Measurements from ENCODE around the gene PDCD4. TPM values are rescaled to one million over a fixed set of nuclear protein-coding genes. Genes with fewer than 3 reads are reported as not detected.

The PDCD4 gene
- total and polyA plus RNA-seq, 2 of the 13 experiments (the other 11 are each of a cell fraction or from before 2014, with no cell fraction given), result 22.8 to 56.2 TPM

- no peak for TF ChIP-seq ATF3 (CRISPR knock-in tag; IDR thresholded peaks at IDR 0.05)
- no peak for TF ChIP-seq ZNF30 (CRISPR knock-in tag; IDR thresholded peaks at IDR 0.05)
- TF ChIP-seq HES4 (CRISPR knock-in tag; IDR thresholded peaks at IDR 0.05; ENCODE audit: borderline replicate concordance), result 0 out of 2 replicates have a peak, but pooled peaks have one; percentile 35
- TF ChIP-seq PITX1 (CRISPR knock-in tag; IDR thresholded peaks at IDR 0.05), result no peak
- TF ChIP-seq NFYC (CRISPR knock-in tag; IDR thresholded peaks at IDR 0.05), result peak; percentile 86
- 0 out of 2 replicates have a peak, but pooled peaks have one; percentile 55 for TF ChIP-seq SALL2 (CRISPR knock-in tag; IDR thresholded peaks at IDR 0.05)
- 0 out of 2 replicates have a peak, but pooled peaks have one; percentile 60 for TF ChIP-seq HINFP (CRISPR knock-in tag; IDR thresholded peaks at IDR 0.05; ENCODE audit: low read depth)
- TF ChIP-seq XBP1 (CRISPR knock-in tag; IDR thresholded peaks at IDR 0.05), result no peak
- peak; percentile 27; the same call in 1 of the 2 replicates for TF ChIP-seq ZMYM3 (CRISPR knock-in tag; IDR thresholded peaks at IDR 0.05)
- TF ChIP-seq ZNF281 (CRISPR knock-in tag; IDR thresholded peaks at IDR 0.05; ENCODE audit: borderline replicate concordance), result peak; percentile 82; the same call in 1 of the 2 replicates
- peak; percentile 56; the same call in 1 of the 2 replicates for TF ChIP-seq ZNF768 (CRISPR knock-in tag; IDR thresholded peaks at IDR 0.05)
- TF ChIP-seq BRCA1 (CRISPR knock-in tag; IDR thresholded peaks at IDR 0.05), result 0 out of 2 replicates have a peak, but pooled peaks have one; percentile 12
- no peak for TF ChIP-seq FLYWCH1 (CRISPR knock-in tag; IDR thresholded peaks at IDR 0.05)
- TF ChIP-seq POGK (CRISPR knock-in tag; conservative IDR thresholded peaks at IDR 0.05), result peak; percentile 16; the same call in 1 of the 2 replicates
- no peak for TF ChIP-seq ZNF660 (CRISPR knock-in tag; IDR thresholded peaks at IDR 0.05; ENCODE audit: borderline replicate concordance, low read depth)
- peak; percentile 34; the same call in 1 of the 2 replicates for TF ChIP-seq ZNF275 (CRISPR knock-in tag; IDR thresholded peaks at IDR 0.05; ENCODE audit: borderline replicate concordance)
- TF ChIP-seq ELF1 (CRISPR knock-in tag; IDR thresholded peaks at IDR 0.05), result peak; percentile 26; the same call in 1 of the 2 replicates
- peak; percentile 90; the same call in 1 of the 2 replicates for TF ChIP-seq ZNF510 (CRISPR knock-in tag; IDR thresholded peaks at IDR 0.05; ENCODE audit: low read depth)
- no peak for TF ChIP-seq TSC22D2 (CRISPR knock-in tag; IDR thresholded peaks at IDR 0.05; ENCODE audit: borderline replicate concordance)
Measured at GRCh38 chr10:110871298-110872084, at the start of gene PDCD4 (continued).
